Lung (tissue), 12 donors: ENCODE results near the gene FOXO3. TPM values are rescaled to one million over a fixed set of nuclear protein-coding genes. Genes with fewer than 3 reads are reported as not detected.

Source experiments
- ATAC-seq: fragments of 200-7000 bp; cut with Tn5 transposase; one replicate; pipeline ENCODE4 v1.9.1; 2020; ENCODE audit warnings: moderate number of reproducible peaks; ENCODE audit not compliant: insufficient read depth, low FRiP score
- DNase-seq, 3 donors: peaks; one replicate each; pipeline ENCODE4 v3.0.0-alpha.2; 2013 to 2017
- H3K27ac ChIP-seq, 2 donors: one replicate each; pipeline ENCODE4 v1.5.1; 2013; ENCODE audit warnings: mild to moderate bottlenecking in 2 of 2, moderate library complexity in 2 of 2, control low read depth in 1 of 2, inconsistent platforms in 1 of 2, low read depth in 1 of 2, low read length in 1 of 2
- H3K27me3 ChIP-seq, 3 donors: one replicate each; pipeline ENCODE4 v1.5.1; 2013; ENCODE audit warnings: low read length in 2 of 3; ENCODE audit not compliant: control insufficient read depth in 3 of 3, insufficient read depth in 3 of 3
- H3K36me3 ChIP-seq, 4 donors: one replicate each; pipeline ENCODE4 v1.5.1; 2013; ENCODE audit warnings: low read length in 4 of 4, mild to moderate bottlenecking in 1 of 4, moderate library complexity in 1 of 4; ENCODE audit not compliant: control insufficient read depth in 4 of 4, insufficient read depth in 4 of 4
- H3K4me1 ChIP-seq, 5 donors: one replicate each; pipeline ENCODE4 v1.5.1; 2013; ENCODE audit warnings: low read length in 5 of 5, mild to moderate bottlenecking in 2 of 5, moderate library complexity in 1 of 5; ENCODE audit not compliant: control insufficient read depth in 5 of 5, insufficient read depth in 5 of 5
- H3K4me3 ChIP-seq: one replicate; pipeline ENCODE4 v1.5.1; 2013; ENCODE audit warnings: mild to moderate bottlenecking, control low read depth, moderate library complexity
- H3K9ac ChIP-seq, 2 donors: one replicate each; pipeline ENCODE4 v1.5.1; 2013; ENCODE audit warnings: low read length in 2 of 2, control low read depth in 1 of 2; ENCODE audit not compliant: insufficient read depth in 1 of 2
- H3K9me3 ChIP-seq, 4 donors: one replicate each; pipeline ENCODE4 v1.5.1; 2013; ENCODE audit warnings: low read length in 3 of 4, mild to moderate bottlenecking in 1 of 4, moderate library complexity in 1 of 4; ENCODE audit not compliant: control insufficient read depth in 4 of 4, insufficient read depth in 3 of 4
- CTCF ChIP-seq: IDR thresholded peaks from 2 replicates; pipeline ENCODE4 v1.5.1; 2012; ENCODE audit warnings: mild to moderate bottlenecking; ENCODE audit errors: control extremely low read depth, extremely low read depth
- WGBS, 2 donors: extraction: QIAGEN DNeasy Blood & Tissue Kit; methylation state at CpG; one replicate each; pipeline ENCODE4 v1.1.7; 2013; 5-methylcytosine and 5-hydroxymethylcytosine counted together
- polyA plus RNA-seq, 2 donors: library from polyadenylated mRNA; stranded (reverse); fragments of 200-250 nt; gene quantifications; one replicate each; pipeline ENCODE4 v1.2.1, GENCODE V29; 2013
- total RNA-seq, 2 donors: library from RNA; depleted of rRNA in 1 of 2; stranded (reverse); fragments of >200 nt in 1 of 2; gene quantifications; one replicate each; pipeline ENCODE4 v1.2.1, GENCODE V29; 2014 to 2021
- donor health status: control.
- donor health status: control.
- donor health status: Bipolar disorder and iron deficiency.
- donor health status: healthy.
- donor health status: DM: yes; HTN: yes; CAD: no.

Gene FOXO3
- total and polyA plus RNA-seq, 4 donors: 12.1 to 101 (median 40.0) TPM

- Histone ChIP-seq H3K9me3 (no peaks in the 10 kb centered on the region), H3K9ac (no peak overlapping the region), H3K4me3 (no peak overlapping the region), H3K27ac (no peak overlapping the region), H3K4me1 (no peaks in the 10 kb centered on the region), H3K27me3 (no peaks in the 10 kb centered on the region), H3K36me3 (peaks cover 0 to 8% (median 3%) of the 10 kb centered on the region in 4 donors)
- no peak for TF ChIP-seq CTCF
- no peak for ATAC-seq
- 73% methylated on average over 2 of the region's 2 CpGs for WGBS, 2 donors
- DNase-seq: no peak
Observed at GRCh38 chr6:108523697-108524096, 37.0 kb upstream of the FOXO3 start.

- no peaks in the 10 kb centered on the region for H3K27me3 ChIP-seq
- TF ChIP-seq CTCF: no peak
- no peak overlapping the region for H3K27ac ChIP-seq
- peaks cover 0 to 8% (median 3%) of the 10 kb centered on the region in 4 donors for H3K36me3 ChIP-seq
- no peak overlapping the region for H3K9ac ChIP-seq
- ATAC-seq (no peak), DNase-seq (peak in 2 of 3 donors; percentile 24 to 40)
- no peak overlapping the region for H3K4me3 ChIP-seq
- no peaks in the 10 kb centered on the region for H3K4me1 ChIP-seq
- WGBS, 2 donors: 86% methylated on average over 5 of the region's 5 CpGs
- H3K9me3 ChIP-seq: no peaks in the 10 kb centered on the region
Observed at GRCh38 chr6:108524528-108525248, 36.0 kb upstream of the FOXO3 start.

- Histone ChIP-seq H3K4me3 (no peak overlapping the region), H3K9ac (no peak overlapping the region), H3K27ac (no peak overlapping the region), H3K9me3 (no peaks in the 10 kb centered on the region), H3K4me1 (no peaks in the 10 kb centered on the region), H3K27me3 (no peaks in the 10 kb centered on the region), H3K36me3 (no peaks in the 10 kb centered on the region)
- DNase-seq: peak in 2 of 3 donors; percentile 59 to 70
- no peak for ATAC-seq
- peak; percentile 62 for TF ChIP-seq CTCF
- 78 to 80% methylated on average over 7 of the region's 7 CpGs for WGBS, 2 donors
Observed at GRCh38 chr6:108526739-108527174, 34.0 kb upstream of the FOXO3 start.

GRCh38 chr6:108528878-108529277 is 31.8 kb upstream of the FOXO3 start:
- no peak overlapping the region for H3K27ac ChIP-seq
- H3K9me3 ChIP-seq: no peaks in the 10 kb centered on the region
- no peaks in the 10 kb centered on the region for H3K36me3 ChIP-seq
- no peak overlapping the region for H3K4me3 ChIP-seq
- ATAC-seq: no peak
- H3K27me3 ChIP-seq: no peaks in the 10 kb centered on the region
- no peaks in the 10 kb centered on the region for H3K4me1 ChIP-seq
- no peak for DNase-seq
- no peak overlapping the region for H3K9ac ChIP-seq
- 60 to 90% methylated on average over 3 of the region's 3 CpGs for WGBS, 2 donors
- TF ChIP-seq CTCF: no peak
